ENCODE data around the gene PPP4R4. TPM values are rescaled to one million over a fixed set of nuclear protein-coding genes. Genes with fewer than 3 reads are reported as not detected.
"Not testable (repeated sequence)": the region's sequence is repeated elsewhere in the genome, so short reads cannot be mapped to it uniquely, and the experiment has no call there.

The PPP4R4 gene
- total RNA-seq, 1 donor from 2014 or later = 0.16 TPM

DNA sequence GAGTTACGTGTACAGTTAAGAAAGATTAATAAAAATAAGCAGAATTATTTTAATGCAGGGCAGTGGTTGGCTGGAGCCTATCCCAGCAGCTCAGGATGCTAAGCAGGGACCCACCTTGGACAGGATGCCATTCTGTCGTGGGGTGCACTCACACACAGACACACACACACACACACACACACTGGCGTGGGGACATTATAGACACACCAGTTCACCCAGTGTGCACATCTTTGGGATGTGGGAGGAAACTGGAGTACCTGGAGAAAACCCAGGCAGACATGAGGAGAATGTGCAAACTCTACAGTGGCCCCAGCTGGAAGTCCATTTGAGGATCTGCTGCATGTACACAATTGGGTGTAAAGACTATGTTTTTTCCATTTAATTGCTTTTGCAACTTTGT, 31.9 kb upstream of the PPP4R4 start:
- intact Hi-C loops (cut with DNase I) = no loop called here
- ATAC-seq (no peak), DNase-seq (ENCODE audit: missing footprints) (no peak)

DNA sequence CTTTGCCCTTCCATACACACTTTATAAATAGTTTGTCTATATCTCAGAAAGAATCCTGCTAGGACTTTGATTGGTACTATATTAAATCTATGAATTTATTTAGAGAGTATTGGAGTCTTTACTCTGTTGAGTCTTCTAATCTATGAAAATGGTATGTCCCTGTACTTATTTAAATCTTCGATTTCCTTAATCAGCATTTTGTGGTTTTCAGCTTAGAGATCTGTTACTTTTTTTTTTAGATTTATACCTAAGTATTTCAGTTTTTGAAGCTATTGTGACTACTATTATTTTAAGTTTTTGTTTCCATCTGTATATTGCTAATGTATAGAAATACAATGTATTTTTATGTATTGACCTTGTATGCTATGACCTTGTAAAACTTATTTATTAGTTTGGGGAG, 31.3 kb upstream of the PPP4R4 start:
- intact Hi-C loops (cut with DNase I) = no loop called here
- ATAC-seq = no peak
- DNase-seq (ENCODE audit: missing footprints) = no peak

DNA sequence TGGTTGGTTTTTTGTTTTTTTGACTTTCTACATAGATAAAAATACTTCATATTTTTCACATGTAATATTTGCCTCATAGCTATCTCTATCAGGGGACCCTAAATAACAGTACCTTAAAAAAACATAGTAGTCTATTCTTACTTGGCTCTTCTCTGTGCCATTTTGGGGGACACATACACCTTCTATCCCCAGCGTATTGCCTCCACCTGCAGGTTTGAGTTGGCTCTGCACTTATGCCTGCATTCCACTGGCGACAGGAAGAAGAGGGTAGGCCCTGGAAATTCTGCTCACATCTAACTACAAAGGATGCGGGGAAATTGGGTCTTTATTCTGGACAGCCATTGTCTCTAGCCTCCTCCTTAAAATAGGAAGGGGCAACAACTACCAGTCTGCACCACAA, 30.9 kb upstream of the PPP4R4 start:
- no peak for DNase-seq (ENCODE audit: missing footprints)
- intact Hi-C loops (cut with DNase I) = no loop called here

DNA sequence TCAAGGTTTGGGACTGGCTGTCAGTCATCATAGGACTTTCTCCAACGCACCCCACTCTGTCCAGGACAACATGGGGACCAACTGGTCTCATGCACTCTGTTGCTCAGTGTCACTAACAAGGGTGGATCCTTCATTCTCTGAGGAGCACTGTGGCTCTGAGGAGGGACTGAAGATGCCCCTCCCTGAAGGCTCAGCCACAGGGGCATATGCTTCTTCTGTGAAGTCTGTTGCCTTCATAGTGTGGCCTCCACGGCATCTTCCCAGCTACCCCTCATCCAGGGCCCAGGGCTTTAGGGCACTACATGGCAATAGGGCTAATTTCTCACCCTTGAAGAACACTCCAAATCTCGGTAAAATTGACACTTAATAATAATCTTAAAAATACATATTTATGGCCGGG, 30.4 kb upstream of the PPP4R4 start:
- intact Hi-C loops (cut with DNase I) = no loop called here
- no peak for ATAC-seq
- no peak for DNase-seq (ENCODE audit: missing footprints)

More for the DNA sequence above, 30.9 kb upstream of the PPP4R4 start:
- no peak for ATAC-seq

DNA sequence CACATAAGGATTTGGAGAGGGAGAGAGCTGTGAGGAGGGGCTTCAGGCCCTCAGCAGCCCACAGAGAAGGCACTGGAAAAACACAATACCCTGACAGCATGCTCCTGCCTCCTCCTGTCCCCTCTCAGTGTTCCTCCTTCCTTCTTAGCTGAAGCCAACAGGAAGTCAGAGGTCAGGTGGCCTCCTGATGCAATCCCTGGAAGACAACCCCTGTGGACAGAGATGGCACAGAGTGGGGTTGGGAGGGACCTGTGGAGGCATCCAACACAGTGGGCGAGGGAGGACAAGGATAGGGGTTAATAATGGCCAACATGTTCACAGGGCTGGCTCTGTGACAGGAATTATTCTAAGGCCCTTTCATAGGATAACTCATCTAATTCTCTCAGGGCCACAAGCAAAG, 29.4 kb upstream of the PPP4R4 start:
- ATAC-seq (peak; percentile 28), DNase-seq (ENCODE audit: missing footprints) (no peak)
- intact Hi-C loops (cut with DNase I) = no loop called here

DNA sequence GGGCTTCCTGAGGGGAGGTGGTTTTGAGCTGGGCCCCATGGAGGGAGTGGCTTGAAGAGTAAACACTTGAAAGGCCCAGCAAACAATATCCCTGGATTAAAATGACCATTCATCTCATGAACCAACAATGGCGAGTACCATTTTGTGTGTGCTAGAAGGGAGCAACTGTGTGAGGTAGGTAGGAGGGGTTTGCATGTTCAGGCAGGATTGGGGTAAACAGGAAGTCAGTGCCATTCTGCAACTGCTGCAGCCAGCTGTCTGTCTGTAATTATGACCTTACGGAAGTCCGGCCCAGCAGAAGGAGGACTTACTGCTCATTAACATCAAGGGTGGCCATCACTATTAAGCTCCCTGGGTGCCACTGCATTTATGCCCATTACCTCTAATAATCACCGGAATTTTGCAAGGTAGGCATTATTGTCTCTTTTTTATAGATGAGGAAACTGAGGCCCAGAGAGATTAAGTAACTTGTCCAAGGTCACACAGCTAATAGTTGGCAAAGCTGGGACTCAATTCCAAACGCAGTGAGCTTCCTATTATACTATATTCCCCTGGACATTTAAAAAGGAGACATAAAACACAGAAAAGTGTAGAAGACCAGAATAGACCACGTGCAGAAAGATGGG, 28.1 kb upstream of the PPP4R4 start:
- no peak for ATAC-seq
- intact Hi-C loops (cut with DNase I) = no loop called here
- DNase-seq (ENCODE audit: missing footprints) = no peak

DNA sequence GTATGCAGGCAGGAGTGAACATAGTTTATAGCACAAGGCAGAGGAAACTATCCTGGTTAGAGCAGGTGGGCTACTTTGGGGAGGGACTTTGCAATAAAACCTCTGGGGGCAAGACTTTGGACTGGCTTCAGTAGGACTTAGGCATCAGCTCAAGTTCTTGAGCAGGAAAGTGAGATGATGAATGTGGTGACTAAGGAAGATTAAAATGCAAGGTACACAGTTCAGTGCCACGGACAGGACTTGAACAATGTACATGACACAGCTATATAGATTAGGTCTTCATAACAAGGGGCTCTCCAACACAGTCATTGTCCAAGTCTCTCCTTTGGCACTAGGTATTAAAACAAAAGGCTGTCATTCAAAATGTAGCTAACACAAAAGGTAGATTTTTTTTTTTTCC, 21.4 kb upstream of the PPP4R4 start:
- DNase-seq (ENCODE audit: missing footprints) = no peak
- no peak for ATAC-seq
- intact Hi-C loops (cut with DNase I) = no loop called here

DNA sequence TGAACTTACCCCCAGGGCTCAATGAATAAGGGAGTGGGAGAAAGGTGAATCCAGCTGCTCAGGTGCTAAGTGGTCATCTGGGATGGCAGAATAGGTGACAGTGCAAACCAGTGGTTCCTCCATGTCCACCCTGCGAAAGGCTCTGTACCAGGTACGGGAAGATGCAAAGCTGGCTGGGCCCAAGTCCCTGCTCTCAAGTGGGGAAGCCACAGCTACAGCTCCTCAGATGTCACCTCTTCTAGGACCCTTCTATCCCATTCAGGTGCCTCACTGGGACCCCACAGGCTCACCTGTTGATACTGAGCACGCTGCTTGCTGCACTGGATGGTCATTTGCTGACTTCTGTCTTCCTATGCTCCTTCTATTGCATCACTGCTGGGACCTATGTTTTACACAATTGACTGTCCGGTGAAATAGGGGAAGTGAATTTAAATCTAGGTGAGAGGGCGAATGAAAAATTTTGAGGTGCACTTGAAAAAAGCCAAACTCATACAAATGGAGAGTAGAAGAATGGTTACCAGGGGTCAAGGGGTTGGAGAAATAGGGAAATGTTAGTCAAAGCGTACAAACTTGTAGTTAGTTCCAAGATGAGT, 20.3 kb upstream of the PPP4R4 start:
- DNase-seq (ENCODE audit: missing footprints) = no peak
- ATAC-seq = no peak
- intact Hi-C loops (cut with DNase I) = no loop called here

DNA sequence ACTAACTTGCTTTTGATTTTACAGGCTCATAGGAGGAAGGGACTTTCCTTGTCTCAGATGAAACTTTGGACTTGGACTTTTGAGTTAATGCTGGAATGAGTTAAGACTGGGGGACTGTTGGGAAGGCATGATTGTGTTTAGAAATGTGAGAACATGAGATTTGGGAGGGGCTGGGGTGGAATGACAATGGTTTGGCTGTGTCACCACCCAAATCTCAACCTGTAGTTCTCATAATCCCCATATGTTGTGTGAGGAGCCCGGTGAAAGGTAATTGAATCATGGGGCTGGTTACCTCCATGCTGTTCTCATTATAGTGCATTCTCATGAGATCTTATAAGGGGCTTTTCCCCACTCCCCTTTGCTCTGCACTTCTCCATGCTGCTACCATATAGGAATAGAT, 18.0 kb upstream of the PPP4R4 start:
- ATAC-seq; intact Hi-C loops (cut with DNase I); DNase-seq (ENCODE audit: missing footprints): not testable (repeated sequence)

DNA sequence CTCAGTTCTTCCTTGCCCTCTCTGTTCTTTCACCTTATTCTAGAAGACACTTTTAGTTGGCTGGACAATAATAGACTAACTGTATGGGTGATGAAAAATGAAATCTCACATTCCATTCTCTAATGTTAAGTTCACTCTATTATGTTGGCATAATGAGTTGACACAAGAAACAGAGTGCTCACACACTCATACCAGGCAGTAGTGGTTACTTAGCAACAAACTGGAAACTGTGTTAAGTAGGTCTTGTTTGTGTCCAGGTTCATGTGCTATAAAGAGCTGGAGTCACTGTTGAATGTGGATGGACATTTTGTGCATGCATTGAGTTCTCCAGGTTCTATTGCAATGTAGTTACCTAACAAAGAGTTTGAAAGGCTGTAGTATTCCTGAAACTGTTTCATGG, 16.9 kb upstream of the PPP4R4 start:
- DNase-seq (ENCODE audit: missing footprints) = no peak
- peak; percentile 89 for ATAC-seq
- intact Hi-C loops (cut with DNase I) = no loop called here

DNA sequence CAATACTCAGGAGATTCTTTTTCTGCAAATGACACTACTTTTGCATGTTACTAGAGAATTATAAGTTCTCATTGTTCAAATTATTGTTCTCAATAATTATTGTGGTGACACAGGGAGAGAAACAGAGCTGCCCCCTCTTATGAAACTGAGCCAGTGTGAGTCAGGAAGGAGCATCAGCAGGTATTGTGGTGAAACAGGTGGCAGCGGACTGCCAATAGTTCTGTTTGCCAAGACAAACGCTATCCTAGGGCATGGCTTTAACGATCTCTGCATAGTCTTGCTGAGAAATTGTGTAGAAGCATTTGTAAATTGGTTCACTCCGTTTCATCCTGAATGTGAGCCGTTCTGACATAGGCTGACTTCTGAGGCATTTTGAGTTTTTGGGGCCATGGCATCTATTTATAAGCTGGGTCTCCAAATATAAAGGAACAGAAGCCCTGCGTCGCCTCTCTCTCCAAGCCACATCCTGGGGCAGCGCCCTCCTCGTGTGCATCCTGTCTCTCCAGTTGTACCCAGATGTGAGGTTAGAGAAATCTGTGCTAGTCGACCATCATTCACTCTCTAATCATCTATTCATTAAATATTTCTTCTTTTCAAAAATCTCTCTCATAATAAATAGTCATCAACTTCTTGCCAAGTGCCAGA, 15.8 kb upstream of the PPP4R4 start:
- ATAC-seq (no peak), DNase-seq (ENCODE audit: missing footprints) (no peak)
- intact Hi-C loops (cut with DNase I) = no loop called here

DNA sequence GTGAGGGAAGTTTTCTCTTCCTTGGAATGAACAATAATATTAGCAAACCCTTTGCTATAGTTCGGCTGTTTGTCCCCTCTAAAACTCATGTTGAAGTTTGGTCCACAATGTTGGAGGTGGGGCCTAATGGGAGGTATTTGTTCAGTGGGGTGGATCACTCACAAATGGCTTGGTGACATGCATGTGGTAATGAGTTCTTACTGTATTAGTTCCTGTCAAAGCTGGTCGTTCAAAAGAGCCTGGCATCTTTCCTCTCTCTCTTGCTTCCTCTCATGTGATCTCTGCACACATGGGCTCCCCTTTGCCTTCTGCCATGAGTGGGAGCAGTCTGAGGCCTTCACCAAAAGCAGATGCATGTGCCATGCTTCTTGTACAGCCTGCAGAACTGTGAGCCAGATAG, 13.1 kb upstream of the PPP4R4 start:
- DNase-seq (ENCODE audit: missing footprints) (no peak), ATAC-seq (no peak)
- intact Hi-C loops (cut with DNase I) = no loop called here

DNA sequence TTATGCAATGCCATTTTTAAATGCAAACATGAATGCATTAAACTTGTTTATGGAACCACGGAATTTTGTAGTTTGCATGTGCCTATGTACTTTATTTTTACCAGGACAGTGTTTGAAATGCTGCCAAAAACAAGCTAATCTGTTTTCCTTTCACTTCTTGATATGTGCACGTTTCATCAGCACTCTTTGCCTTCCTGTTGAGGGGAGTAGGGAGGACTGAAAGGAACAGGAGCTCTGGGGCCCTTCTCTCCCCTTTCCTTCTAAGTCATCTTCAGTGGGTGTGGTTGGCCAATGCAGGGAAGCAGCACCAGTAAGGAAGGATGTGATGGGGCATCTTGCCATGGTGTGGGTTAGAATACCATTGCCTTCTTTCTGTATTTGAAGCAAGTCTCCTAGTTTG, 12.1 kb upstream of the PPP4R4 start:
- no peak for ATAC-seq
- DNase-seq (ENCODE audit: missing footprints) = no peak
- intact Hi-C loops (cut with DNase I) = no loop called here

DNA sequence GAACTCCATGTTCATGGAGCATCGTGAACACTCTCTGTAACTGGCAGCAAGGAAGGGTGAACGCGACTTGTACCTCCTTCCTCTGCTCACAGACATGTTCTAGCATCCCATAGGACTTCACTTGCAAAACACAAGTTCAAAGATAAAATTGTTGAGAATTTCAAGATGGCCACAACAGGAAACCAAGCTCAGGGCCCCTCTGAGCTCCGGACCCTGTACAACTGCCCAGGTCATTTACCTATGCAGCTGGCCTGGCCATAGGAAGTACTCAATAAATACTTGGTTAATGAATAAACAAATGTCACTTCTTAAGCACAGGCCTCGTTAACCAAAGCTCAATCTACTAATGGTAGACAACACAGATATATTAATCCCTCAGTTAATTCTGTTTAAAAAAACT, 11.7 kb upstream of the PPP4R4 start:
- intact Hi-C loops (cut with DNase I) = no loop called here
- no peak for DNase-seq (ENCODE audit: missing footprints)
- no peak for ATAC-seq

DNA sequence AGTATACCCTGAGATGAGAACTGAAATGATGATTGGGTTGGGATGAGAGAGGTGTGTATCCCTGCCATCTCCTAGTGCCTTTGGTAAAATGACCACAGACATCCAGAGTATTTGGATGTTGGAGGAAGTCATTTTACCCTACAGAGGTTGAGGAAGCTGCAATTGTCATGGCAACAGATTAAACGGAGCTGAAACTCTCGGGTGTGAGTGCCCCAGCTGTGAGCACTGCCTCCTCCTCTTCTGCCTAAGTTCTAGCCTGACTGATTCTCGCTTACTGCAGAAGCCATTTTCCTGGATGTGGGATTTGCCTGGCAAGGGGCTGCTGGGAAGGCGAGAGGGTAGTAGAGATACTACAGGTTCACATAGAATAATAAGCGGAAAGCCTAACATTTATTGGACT, 10.3 kb upstream of the PPP4R4 start:
- DNase-seq (ENCODE audit: missing footprints) (no peak), ATAC-seq (no peak)
- intact Hi-C loops (cut with DNase I) = no loop called here

DNA sequence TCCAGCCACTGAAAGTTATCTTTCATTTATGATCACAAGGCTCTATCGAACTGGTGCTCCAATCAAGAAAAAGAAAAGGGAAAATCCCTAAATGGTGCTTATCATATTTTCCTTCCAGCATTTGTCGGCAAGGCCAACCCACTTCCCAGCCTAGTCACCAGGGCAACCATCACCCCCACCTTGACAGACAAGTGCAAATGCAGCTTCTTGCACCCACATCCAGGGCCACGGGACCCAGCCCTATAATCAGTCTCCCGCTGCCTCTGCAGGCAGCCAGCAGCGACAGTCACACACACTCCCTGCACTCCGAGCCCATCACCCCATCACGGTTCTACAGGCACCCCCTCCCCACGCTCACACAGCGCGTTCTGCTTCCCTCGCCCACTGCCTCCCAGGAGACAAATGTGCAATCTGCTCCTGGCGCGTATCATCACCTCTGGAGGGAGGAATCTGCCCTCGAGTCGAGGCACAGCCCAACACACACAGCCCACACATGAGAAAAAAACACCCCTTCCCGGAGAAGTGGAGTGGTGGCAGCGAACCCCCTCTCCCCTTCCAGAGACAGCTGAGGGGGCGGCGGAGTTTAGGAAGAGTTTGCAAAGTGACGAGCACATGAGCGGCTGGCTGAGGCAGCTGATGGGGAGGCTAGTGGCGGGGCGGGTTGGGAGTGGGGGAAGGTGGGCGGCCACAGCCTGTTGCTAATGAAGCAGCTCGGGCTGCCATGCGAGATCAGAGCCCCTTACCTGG, 9.3 kb upstream of the PPP4R4 start:
- DNase-seq (ENCODE audit: missing footprints) = no peak
- intact Hi-C loops (cut with DNase I) = no loop called here
- no peak for ATAC-seq

DNA sequence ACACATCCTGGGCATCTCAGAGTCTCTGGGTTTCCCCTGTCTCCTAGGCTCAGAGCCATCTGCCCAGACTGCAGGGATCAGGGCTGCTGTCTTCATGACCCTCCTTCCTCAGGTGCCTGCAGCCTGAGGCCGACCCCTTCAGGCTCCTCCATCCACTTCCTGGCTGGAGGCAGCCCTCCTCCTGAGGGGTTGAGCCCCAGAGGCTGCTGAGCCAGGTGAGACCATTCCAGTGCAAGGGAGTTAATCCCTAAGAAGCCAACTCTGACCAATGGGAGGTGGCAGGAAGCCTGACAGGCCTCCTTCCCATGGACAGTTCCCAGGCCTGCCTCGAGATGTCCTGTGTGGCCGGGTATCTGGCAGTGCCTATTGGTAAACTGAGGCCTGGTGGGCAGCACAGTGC, 8.4 kb upstream of the PPP4R4 start:
- ATAC-seq (no peak), DNase-seq (ENCODE audit: missing footprints) (no peak)
- intact Hi-C loops (cut with DNase I) = no loop called here

DNA sequence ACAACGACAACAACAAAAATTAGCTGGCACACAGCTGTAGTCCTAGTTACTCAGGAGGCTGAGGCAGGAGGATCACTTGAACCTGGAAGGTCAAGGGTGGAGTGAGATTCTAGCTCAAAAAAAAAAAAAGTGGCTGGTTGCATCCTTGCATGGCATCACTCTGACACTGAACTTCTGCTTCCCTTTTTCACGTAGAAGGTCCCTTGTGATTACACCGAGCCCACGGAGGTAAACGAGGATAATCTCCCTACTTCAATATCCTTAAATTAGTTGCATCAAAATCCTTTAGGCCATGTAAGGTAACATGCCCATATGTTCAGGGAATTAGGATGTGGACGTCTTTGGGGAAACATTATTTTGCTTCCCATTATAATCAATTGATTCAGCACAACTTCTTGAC, 4.0 kb upstream of the PPP4R4 start:
- intact Hi-C loops (cut with DNase I) = no loop called here
- no peak for DNase-seq (ENCODE audit: missing footprints)

DNA sequence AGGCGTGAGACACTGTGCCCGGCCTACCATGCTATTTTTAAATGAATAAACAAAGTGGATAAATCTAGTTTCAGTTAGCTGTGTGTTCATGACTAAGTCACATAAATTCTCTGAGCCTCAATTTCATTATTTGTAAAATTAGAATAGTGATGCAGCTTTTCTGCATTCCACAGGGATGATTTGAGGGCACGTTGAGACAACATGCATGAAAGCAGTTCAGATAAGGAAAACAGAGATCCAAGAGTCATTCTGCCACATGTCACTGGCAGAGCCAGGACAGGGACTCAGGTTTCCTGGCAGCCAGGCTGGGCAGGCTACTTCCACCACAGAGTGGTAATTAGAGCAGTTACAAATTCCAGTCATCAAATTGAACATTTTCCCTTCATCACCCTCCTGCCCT, 2.9 kb upstream of the PPP4R4 start:
- ATAC-seq (no peak), DNase-seq (ENCODE audit: missing footprints) (no peak)
- intact Hi-C loops (cut with DNase I) = no loop called here

More for the DNA sequence above, 4.0 kb upstream of the PPP4R4 start:
- ATAC-seq = no peak

DNA sequence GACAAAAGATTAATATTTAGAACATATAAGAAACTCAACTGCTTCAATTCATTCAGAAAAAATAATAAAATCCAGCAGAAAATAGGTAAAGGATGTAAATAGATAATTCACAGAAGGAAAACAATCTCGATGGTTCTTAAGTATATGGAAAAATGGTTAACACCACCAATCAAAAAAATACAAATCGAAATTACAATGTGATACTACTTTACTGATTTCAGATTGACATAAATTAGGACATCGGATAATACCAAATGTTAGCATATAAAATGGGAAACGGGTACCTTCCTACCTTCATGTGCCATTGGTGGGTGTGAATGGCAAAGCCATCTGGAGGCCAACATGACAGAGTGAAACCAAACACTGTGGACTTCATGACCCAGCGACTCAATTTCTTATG, 1.6 kb upstream of the PPP4R4 start:
- DNase-seq (ENCODE audit: missing footprints) (no peak), ATAC-seq (no peak)
- intact Hi-C loops (cut with DNase I) = no loop called here
